GM18526 (cell line): ENCODE measurements around the gene ADCK1.

Experiments used
- POLR2A ChIP-seq: IDR thresholded peaks from 3 replicates; pipeline ENCODE4 v1.6.1; 2011; ENCODE audit not compliant: insufficient read length; ENCODE audit errors: extremely low read depth

Gene ADCK1

DNA sequence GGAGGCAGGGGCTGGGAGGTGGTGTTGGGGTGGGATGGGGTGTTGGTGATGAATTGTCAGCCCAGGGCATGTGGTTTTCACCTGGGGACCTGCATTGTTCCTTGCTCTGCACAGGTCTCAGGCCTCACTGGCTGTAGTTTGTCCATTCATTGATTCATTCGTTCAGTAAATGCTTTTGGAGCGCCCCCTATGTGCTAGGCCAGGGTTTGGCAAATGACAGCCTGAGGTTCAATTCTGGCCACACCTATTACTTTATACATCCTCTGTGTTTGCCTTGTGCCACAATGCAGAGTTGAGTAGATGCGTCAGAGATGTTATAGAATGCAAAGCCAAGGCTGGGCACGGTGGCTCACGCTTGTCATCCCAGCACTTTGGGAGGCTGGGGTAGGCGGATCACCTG is 4.7 kb downstream of the ADCK1 start:
- no peak for TF ChIP-seq POLR2A

DNA sequence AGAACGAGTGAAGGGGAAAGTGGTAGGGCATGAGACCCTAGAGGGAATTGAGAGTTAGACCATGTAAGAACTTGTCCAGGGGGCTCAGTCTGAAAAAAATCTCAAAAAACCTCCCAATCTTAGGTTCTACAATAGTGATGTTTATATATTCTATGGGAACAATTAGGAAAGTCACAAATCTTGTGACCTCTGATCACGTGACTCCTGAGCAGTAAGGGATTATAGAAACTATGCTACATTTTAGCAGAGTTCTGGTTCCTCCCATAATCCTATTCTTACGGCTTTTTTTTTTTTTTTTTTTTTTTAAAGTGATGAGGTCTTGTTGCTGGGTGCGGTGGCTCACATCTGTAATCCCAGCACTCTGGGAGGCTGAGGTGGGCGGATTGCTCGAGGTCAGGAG is 5.8 kb downstream of the ADCK1 start:
- no peak for TF ChIP-seq POLR2A

DNA sequence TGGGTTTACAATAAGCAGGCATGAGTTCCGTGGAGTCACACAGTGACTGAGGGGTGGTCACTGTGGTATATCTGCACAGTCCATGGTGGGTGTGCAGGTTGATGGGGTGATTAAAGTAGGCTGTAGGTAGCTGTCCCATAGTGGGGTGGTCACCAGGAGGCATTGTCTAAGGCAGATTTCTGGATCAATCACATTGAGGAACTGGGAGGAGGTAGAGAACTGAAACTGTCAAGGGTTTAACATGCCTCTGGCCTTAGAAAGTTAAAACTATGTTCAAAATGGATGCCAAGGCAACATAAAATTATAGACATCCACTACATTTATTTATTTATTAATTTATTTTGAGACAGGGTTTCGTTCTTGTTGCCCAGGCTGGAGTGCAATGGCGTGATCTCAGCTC is 8.3 kb downstream of the ADCK1 start:
- TF ChIP-seq POLR2A, result no peak

DNA sequence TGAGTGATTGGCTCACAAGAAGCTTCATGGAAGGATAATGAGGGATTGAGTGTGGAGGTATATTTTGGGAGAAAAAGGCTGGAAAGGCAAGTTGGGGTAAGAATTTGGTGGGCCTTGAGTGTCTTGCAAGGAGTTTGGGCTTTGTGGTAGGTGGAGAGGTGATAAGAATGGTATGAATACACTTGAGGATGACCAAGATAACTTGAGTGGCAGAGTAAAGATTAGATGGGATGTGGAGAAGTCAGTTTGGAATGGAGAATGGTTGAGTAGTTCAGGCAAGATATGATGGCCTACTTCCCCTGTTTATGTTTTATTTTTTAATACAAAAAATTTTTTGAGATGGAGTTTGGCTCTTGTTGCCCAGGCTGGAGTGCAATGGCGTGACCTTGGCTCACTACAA is 9.1 kb downstream of the ADCK1 start:
- TF ChIP-seq POLR2A, result no peak

DNA sequence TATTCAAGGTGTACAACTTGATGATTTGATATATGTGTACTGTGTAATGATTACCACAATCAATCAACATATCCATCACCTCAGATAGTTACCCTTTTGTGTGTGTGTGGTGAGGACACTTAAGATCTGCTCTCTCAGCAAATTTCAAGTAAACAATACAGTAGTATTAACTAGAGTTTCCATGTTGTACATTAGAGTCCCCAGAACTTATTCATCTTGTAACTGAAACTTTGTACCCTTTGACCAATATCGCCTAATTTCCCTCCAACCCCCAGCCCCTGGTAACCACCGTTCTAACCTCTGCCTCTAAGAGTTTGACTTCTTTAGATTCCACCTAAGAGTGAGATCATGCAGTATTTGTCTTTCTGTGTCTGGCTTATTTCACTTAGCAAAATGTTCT is 12.1 kb downstream of the ADCK1 start:
- no peak for TF ChIP-seq POLR2A

DNA sequence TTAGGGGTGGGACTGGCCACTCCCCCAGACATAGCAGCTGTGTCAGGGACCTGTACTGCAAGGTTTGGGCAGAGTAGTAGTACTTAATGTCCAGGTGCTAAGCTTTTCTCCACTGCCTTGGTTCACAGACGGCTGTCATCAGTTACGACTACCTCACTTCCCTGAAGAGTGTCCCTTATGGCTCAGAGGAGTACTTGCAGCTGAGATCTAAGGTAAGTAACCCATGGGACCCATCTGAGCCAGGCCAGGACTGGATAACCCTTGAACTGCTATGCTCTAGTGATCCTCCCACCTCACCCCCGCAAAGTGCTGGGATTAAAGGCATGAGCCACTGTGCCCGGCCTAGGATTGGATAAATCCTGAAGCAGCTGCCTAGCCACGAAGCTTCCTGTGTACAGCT is 22.4 kb downstream of the ADCK1 start:
- TF ChIP-seq POLR2A, result no peak

DNA sequence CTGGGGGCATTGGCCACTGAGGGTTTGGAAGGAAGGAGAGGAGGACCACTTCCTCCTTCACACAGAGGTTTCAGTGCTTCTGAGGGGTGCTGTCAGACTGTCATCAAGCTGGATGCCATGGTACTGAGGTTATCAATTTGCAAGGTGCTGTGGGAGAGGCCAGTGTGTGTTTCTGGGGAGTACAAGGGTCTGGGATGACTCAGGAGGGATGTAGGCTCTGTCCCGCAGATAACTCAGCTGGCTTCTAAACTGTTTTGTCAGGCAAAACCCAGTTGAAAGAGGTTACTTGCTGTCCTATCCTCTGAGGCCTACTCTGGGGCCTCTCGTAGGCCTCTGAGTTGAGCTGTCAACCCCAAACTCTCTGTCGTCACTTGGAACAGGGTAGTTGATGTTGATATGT is 22.8 kb downstream of the ADCK1 start:
- TF ChIP-seq POLR2A, result no peak

DNA sequence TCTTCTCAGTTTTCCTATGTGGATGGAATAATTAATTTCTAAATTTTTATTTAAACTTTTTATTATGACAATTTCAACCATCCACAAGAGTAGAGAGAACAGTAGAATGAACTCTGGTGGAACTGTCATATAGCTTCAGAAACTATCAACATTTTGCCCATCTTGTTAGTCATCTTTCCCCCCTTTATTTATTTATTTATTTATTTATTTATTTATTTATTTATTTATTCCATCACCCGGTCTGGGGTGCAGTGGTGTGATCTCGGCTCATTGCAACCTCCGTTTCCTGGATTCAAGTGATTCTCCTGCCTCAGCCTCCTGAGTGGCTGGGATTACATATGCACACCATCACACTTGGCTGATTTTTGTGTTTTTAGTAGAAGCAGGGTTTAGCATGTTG is 23.5 kb downstream of the ADCK1 start:
- no peak for TF ChIP-seq POLR2A

DNA sequence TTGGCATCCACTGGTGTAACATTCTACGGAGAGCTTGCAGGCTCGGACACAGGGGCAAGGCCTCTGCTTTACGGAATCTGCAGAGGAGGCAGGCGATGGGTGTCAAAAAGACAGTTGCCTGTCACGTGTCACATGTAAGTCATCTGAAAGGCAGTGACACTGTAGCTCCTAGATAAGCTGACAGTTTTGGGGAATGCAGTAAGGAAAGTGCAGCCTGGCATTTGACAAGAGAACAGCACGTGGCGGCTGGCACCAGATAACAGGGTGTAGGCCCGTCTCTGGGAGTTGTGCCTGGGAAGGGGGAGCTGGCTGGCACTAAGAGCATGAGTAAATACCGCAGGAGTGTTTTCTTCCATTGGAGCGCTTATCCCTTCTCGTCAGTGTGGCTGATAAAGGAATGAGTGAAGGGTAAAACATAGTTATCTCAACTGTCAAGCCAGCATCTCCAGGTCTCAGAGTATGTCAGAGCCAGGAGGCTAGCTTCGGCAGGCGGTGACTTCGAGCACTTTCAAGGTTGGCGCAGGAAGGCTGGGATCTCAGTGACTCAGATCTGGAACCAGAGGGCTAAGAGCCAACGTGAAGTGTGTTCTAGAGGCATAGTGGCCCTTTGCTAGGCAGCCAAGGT is 26.1 kb downstream of the ADCK1 start:
- no peak for TF ChIP-seq POLR2A

DNA sequence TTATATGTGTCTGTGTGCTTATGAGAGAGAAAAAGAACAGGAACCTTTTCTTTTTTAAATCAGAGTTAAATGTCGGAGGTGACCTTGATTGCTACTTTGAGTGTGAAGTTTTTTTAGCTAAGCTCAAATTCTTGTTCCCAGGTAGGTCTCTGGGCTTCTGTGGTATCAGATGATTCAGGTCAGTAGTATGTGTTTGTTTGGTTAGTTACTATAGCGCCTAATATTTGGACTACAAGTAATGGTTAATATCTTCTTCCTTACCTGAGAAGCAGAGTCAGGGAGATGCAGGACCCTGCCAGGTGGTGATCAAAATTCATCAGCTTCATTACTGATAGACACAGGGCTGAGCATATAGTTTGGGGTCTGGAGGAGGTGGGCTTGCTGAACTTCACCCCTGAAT is 30.8 kb downstream of the ADCK1 start:
- no peak for TF ChIP-seq POLR2A

DNA sequence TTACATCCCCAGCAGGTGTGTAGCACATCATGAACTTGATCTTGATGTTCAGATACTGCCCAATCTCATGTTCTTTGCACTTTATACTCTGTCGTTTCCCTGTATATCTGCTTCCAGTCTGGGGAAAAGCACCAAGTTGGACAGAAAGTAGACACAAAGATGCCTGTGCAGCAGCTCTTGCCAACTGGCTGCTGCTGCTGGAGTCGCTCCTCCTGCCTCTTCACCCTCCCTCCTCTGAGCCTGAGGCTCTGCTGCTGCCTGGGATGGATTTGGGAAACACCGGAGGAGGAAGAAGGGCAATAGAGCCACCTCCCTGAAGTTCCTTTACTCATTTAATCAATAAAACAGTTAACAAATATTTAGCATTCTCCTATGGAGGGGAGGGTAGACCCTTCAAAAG is 32.4 kb downstream of the ADCK1 start:
- TF ChIP-seq POLR2A, result no peak

DNA sequence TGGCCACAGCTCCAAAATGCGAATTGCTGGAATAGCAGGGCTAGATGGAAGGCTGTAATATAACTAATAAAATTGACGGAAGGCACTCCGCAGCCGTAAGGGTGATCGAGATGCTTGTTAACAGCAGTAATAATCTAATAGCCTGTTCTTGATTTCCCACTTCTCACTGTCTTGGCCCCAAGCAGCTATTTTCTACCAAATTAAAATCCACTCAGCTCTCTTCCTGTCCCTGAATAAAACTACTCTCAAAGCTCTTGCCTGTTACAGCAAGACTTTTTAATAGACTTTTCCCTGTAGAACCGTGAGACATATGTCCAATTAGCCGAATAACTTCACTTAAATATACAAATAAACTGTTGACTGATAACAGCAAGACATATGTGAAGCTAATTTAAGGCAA is 38.0 kb downstream of the ADCK1 start:
- TF ChIP-seq POLR2A, result no peak

DNA sequence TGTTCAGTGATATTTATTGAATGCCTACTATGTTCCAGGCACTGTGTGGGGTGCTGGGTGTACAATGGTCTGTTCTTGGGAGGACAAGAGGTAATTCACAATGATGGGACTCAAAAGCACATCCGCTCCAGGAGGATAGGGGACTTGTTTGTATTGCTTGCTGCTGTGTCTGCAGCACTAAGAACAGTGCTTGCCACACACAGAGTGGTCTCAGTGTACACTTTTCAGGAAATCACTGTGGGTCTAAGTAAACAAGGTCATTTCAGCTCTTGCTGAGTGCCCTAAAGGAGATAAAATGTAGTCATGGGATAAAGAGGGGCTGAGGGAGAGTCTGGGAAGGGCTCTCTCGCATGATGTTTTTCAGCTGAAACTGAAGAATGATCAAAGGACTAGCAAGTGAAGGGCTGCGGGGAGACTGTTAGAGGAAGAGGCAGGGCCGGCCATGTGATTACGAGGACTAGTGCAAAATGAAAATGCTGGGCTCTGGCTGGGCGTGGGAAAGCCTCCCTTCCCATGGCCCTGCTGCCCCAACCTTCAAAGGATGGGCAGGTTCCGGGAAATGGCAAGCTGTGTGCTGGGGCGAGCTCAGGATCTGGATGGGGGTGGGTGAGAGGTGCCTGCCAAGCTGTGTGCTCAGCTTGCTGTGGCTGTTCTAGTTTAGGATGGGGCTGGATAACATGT is 39.1 kb downstream of the ADCK1 start:
- TF ChIP-seq POLR2A, result no peak

DNA sequence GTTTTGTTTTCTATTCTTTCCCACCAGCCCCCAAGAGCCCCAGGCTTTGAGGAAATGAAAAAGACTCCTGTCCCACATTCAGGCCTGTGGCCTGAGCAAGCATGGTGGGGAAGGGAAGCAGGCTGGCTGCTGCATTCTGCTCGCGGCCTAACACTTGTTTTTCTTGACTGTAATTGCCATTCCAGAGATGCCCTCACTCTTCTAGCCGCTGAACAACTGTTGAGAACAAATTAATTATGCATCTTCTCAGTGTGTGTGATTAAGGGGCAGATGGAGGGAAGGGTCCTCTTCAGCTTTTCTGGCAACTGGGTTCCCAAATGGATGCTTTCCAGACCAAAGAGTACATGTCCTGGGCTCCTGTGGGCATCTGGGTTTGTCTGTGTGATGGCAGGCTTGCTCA is 43.3 kb downstream of the ADCK1 start:
- TF ChIP-seq POLR2A, result no peak

DNA sequence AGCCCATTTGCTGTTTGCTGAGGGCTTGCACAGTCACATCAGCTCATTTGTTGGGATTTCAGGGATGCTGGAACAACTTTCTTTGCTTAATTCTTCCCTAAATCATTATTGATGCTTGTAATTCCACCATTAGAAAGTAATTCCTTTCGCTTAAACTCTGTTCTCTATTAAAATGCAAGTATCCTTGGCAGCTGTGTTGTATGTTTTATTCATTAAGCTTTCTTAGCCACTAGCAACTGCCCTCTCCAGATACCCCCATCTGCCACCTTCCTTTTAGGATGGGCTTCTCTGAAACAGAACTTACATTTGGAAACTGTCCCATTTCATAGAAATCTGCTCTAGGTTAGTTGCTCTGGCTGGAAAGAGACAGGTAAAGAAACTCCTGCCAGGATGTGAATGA is 43.7 kb downstream of the ADCK1 start:
- no peak for TF ChIP-seq POLR2A

DNA sequence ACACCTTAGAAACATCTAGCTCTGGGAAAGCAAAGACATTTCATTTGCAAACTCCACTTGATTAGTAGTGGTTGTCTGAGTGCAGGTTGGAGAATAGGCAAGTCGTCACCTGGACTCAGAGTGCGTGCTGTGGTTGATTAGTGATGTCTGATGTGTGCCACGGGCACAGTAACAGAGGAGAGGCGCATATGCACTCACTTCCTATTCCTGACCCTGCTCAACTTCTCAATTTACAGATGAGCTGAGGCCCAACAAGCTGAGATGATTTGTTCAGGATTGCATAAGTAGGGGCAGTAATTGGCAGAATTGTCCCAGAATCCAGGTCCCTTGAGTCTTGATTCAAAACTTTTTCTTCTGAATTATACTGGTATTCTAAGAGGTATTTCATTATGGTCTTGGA is 44.9 kb downstream of the ADCK1 start:
- no peak for TF ChIP-seq POLR2A

DNA sequence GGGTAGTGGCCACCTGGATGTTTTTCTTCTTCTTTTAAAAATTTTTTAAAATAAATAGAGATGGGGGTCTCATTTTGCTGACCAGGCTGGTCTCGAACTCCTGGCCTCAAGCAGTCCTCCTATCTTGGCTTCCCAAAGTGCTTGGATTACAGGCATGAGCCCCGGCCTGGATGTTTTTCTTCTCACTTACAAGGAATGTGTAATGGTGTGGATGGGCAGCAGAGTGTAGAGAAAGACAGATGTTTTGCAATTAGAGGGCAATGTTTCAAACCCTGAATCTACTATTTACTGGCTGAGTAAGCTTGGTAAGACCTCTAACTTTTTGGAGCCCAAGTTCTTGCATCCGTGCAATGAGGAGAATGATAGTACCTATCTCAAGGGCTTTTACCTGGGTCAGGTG is 48.1 kb downstream of the ADCK1 start:
- TF ChIP-seq POLR2A, result no peak
